GM18873 (cell line): ENCODE measurements around the gene GAPVD1.

Experiments used
- ATAC-seq: cut with Tn5 transposase; IDR thresholded peaks from one replicate; pipeline ENCODE4 v1.9.1; 2021; ENCODE audit warnings: mild to moderate bottlenecking, moderate library complexity, moderate number of reproducible peaks; ENCODE audit not compliant: unreplicated experiment, low FRiP score

GAPVD1 gene

DNA sequence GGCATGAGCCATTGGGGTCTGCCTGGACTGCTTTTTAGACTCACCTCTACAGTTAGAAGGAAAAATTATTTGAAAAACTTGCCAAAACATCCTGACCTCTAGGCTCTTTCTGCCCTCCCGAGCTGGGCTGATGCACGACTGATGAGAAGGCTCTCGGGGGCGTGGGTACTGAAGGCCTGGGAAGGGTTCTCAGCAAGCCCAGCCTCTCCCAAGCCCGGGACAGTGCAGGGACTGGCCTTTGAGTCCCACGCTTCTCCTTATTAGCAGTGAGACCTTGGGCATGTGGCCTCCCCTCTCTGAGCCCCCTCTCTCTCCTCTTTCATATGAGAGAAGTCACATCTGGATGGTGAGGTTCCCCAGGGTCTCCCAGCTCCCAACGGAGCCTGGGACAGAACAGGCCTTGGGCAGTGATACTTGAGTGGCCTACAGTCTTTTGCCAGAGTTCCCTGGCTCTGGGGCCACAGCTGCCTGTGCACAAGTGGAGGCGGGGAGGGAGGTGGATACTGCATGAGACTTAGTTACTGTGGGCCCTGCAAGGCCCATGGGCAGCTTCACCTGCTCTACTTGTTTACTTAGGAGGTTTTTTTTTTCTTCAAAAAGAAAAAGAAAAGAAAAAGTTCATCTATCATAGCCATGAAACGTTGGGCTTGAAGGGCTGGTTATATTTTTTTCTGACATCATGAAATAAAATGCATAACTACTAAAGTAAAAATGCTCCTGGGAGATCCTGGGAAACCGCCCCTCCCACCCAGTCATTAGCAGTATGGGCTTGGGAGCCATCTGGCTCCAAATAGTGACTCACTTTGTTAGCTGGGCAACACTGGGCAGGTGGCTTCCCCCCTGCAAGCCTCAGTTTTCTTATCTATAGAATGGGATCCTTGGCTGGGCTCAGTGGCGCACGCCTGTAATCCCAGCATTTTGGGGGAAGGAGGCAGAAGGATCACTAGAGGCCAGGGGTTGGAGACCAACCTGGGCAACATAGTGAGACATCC, 139.4 kb downstream of the GAPVD1 start:
- no peak for ATAC-seq

DNA sequence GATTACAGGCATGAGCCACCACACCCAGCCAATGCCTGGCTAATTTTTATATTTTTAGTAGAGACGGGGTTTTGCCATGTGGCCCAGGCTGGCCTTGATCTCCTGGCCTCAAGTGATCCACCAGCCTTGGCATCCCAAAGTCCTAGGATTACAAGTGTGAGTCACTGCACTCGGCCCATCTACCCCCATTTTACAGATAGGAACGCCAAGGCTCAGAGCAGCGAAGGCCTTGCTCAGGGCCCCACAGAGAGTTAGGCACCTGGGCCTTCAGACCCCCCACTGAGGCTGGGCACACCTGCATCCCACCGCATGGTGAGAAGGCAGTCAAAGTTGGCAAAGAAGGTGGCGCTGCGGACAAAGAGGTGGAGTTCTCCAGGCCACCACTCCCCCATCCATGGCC, 143.1 kb downstream of the GAPVD1 start:
- ATAC-seq: no peak

DNA sequence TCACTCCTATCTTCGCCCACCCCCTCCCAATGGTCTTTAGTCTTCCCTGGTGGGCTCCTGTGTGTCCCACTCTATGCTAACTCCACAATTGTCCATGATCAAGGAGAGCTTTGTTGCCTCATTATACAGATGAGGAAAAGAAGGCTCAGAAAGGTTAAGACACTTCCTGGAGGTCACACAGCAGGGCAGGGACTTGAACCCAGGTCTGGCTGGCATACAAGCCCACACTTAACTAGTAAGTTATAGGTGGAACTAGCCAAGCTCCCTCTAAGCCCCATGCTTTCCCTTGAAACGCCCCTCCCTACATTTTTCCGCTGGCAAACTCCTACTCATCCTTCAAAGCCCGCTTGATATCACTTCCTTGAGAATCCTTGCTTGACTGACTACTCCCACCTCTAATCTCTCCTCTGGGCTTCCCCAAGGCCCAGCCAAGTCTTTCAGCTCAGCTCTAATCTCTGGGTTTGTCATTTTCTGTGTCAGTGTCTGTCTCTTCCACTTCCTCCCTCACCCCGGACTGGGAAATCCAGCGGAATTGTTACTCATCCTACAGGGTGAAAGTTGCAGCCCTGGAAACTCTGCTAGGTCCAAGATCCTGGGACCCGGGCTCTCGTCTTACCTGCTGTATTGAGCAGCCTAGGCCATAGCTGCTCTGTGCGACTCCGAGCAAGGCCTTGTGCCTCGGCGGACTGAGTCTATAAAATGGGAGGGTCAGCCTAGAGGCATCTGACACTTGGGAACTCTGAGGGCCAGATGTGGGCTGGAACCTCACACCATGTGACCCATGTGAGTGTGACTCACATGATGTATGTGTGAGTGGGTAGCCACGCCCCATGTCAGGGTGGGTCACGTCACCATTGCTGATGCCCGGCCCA, 144.5 kb downstream of the GAPVD1 start:
- ATAC-seq: no peak

DNA sequence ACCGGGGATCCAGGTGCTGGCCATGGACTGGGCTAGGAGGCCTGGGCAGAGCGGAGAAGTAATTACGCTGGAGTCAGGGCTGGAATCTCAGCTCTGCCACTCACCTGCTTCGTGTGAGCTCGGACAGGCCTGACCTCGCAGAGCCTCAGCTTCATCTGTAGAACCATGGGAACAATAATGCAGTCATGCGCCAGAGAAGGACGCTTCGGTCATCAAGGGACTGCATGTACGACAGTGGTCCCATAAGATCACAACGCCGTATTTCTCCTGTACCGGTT, 145.1 kb downstream of the GAPVD1 start:
- no peak for ATAC-seq

DNA sequence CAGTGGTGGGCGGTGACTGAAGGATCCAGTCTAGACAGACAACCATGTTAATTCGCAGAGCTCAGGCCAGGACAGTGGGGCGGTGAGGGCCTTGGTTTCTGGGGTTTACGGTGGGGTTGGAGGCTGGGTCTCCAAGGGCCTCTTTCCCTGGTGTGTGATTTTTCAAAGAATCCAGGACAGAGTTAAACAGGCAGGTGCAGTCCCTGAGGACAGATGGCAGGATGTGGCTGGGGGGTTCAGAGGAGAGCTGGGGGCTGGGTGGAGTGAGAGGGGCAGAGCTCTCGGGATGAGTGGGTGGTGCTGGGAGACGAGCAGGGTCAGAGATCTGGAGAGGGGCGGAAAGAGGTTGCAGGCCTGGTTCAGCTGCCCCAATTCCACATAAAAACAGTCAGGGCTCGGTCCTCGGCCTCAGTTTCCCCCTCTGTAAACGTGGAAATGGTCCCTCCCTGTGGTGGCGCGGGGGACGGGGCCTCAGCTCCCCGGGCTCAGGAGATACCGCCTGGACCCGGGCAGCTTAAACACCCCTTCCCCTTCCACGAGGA, 145.9 kb downstream of the GAPVD1 start:
- ATAC-seq: no peak

DNA sequence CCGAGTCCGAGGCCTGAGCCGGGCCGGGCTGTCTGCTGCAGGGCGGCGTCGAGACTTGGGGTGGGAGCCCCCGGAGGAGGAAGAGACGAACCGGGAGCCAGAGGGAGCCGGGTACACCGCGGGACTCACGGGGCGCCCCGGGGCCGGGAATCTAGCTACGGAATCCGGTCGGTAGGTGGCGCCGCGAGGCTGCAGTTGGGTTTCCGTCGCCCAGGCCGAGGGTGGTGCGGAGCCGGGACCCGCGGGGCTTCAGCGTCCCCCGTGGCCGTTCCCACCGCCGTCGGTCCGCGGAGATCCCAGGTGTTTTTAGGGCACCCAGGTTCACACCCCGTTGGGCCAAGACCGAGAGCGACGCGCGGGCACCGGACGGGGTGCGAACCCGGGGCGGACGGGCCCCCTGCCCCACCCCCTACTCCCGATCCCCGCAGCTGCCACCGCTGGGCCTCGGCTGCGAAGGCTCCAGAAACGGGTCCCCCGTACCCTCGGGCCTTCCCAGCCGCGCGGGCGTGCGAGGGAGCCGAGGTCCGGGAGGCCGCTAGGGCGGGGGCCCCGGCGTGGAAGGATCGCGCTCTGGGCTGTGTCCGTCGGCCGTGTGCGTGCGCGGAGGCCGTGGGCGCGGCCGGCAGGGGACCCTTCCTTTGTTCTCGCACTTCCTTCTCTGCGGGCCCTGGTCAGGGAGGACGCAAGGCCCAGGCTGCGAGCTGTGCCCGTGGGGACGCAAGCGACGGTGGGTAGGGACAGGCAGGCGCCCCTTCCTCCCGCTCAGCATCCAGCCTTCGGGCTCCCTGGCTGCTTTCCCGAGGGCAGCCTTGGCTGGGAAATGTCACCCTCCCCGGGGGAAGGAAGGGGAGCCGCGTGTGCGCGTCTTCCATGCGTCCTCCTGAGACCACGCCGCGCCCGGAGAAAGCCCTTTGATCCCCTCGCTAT, 146.6 kb downstream of the GAPVD1 start:
- ATAC-seq: no peak

DNA sequence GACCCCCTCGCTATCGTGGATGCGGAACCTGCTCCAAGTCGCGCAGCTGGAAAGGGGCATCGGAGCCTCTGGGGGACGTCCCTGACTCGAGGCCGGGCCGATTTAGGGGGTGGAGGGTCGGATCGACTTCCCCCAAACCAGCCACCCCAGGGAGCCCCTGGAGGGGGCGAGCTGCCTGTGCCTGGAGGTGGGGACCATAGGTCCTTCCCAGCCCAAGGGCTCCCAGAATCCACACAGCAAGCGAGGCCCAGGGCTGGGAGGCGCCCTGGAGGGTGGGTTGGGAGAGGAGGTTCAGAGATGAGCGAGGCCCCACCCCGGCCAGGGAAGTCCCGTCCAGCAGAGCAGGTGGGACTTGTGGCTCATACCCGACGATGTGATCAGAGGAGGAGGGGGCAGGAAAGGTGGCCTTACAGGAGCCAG, 147.6 kb downstream of the GAPVD1 start:
- ATAC-seq: no peak

DNA sequence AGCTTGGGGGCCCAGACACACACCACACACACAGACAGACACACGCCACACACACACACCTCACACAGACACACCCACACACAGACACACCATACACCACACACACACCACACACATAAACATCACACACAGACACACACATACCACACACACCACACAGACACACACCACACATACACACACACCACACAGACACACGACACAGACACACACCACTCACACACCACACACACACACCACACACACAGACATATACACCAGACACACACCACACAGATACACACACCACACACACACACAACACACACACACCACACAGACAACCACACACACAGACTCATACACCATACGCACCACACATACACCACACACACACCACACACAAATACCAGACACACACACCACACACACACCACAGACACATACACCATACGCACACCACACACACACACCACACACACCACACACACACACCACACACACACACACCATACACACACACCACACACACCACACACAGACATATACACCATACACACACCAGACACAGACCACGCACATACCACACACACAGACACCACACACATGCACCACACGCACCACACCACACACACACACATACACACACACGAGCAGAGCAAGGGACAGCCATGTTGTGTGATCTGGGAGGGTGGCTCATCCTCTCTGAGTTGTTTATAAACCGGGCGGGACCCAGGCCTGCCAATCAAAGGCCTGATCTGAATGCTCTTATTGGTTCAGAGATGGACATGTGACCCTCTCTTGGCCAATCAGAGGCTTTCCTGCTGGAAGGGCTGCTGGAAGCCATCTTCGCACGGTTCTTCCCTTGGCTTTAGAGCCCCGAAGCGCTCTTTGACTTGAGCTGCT, 148.3 kb downstream of the GAPVD1 start:
- ATAC-seq: no peak

DNA sequence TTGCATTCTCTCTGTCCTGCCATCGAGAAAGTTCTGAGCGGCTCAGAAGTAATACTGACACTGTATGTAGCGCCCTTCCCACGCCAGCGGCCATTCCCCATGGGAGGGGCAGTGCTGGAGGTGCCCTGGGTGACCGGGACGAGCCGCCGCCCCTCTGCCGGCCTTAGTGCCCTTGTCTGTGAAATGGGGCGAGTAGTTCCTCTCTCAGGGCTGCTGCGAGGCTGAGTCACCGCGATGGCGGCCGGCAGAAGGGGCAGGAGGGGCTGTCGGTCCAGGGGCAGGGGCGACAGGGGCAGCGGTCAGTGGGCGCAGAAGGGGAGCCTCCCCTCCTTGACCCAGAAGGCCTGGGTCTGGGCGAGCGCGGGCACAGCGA, 148.9 kb downstream of the GAPVD1 start:
- ATAC-seq: no peak

DNA sequence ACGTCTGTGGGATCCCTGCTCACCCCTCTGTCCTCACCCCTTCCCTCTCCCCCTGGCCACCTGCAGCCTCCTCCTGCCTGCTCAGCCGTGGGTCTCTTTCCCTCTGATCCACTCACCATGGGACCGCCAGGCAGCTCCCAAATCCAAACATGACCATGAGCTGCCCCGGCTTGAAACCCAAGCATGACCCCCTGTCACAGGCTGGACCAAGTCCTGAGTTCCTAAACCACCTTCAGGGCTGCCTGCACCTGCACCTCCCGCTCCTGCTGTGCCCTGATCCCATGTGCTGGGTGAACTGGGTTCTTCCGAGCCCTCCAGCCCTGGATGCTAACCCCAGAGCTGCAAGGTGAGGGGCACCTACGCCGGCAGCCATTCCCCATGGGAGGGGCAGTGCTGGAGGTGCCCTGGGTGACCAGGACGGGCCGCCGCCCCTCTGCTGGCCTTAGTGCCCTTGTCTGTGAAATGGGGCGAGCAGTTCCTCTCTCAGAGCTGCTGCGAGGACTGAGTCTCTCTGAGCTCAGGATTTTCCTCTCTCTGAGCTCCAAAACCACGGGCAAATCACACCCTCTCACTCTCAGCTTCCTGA, 149.6 kb downstream of the GAPVD1 start:
- ATAC-seq: no peak

DNA sequence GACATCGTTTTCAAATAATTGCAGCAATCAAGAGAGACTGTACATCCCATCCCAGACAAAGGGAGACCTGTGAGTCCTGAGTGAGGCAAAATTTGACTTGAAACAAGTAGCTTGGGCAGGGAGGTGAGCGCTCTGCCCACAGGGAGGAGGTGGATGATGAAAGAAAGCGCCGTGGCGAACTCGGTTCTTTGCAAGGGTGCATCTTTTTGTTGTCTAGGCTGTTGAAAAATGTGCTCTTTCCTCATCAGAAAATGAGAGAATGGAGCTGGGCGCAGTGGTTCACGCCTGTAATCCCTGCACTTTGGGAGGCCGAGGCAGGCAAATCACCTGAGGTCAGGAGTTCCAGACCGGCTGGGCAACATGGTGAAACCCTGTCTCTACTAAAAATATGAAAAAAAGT, 150.5 kb downstream of the GAPVD1 start:
- ATAC-seq: no peak

DNA sequence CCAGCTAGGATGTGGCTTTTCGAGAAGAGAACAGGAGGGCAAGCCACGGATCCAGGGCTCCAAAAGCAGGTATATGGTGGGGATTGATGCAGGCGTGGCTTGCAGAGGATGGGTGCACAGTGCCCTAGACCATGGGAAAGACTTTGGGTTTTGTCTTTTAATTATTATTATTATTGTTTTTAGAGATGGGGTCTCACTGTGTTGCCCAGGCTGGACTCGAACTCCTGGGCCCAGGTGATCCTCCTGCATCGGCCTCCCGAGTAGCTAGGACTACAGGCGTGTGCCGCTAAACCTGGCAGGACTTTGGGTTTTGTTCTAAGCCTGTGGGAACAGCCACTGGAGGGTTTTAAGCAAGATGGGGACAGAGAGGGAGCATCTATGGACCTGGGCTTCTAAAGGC, 152.0 kb downstream of the GAPVD1 start:
- no peak for ATAC-seq

DNA sequence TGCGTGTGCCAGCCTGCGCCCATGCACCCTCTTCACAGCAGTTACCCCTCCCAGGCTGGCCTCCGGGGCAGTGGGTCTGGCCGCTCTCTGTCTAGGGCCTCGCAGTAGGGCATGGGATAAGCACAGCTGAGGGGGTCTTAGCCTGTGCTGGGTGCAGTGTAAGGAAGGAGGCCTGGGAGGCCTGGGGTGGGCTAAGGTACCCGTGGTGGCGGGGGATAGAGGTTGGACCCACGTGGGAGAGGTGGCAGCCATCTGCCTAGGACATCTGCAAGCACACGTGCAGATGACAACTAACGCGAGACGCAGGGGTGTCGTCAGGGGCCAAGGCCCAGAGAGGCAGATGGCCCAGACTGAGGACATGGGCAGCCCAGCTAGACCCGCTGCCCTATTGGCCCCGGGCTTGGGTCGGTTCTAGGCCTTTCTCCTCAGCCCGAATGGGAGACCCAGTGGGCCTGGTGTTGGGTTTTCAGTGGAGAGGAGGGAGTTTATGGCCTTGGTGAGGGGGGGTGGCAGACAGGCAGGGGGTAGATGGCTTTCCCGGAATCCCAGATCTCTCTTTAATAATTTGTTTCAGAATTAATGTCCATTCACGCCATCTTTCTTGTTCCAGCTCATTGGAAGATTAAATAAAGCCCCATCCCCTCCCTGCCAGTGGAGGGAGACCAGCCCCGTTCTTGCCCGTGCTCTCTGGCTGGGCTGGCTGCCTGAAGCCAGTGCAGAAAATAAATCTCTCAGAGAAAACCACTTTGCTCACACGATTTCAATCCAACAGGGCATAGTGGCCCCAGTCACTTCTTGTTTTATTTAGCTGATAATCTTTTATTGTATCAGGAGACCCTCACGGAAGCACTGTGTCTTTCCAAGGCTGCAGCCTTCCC, 154.2 kb downstream of the GAPVD1 start:
- no peak for ATAC-seq

DNA sequence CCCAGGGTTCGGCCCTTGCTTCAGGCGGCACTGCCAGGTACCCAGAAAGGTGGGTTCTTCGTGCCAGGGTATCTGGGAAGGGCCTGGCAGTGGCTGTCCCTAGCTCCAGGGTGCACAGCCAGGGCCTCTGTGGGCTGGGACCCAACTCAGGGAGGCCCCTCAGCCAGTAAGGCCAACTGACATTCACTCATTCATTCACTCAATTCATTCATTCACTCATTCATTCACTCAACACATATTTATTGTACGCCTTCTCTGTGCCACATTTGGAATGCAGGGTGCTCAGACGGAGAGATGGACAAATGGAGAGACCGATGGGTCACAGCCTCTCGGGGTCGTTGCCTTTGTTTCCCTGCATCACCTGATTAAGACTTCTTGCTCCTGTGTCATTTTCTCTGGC, 154.9 kb downstream of the GAPVD1 start:
- ATAC-seq: no peak
